Panc1 (cell line): ENCODE measurements around the gene STARD5.
"Not testable (repeated sequence)": the region's sequence is repeated elsewhere in the genome, so short reads cannot be mapped to it uniquely, and the experiment has no call there.

Source experiments
- POLR2AphosphoS5 ChIP-seq: IDR thresholded peaks from 2 replicates; pipeline ENCODE4 v1.6.1; 2012; ENCODE audit warnings: mild to moderate bottlenecking, low read depth, low read length, moderate library complexity
- SIN3A ChIP-seq: IDR thresholded peaks from 2 replicates; pipeline ENCODE4 v1.6.1; 2012; ENCODE audit warnings: low read depth, mild to moderate bottlenecking, low read length, moderate library complexity, borderline replicate concordance; ENCODE audit not compliant: insufficient read depth
- TCF7L2 ChIP-seq: IDR thresholded peaks from 2 replicates; pipeline ENCODE4 v1.6.1; 2011; ENCODE audit warnings: mild to moderate bottlenecking, low read depth, low read length, inconsistent platforms
- TF ChIP-seq, protein P1 (sequence below): fragments of 450-650 bp; IDR thresholded peaks from 2 replicates; pipeline ENCODE4 v1.5.1; 2017; ENCODE audit warnings: mild to moderate bottlenecking

DNA sequence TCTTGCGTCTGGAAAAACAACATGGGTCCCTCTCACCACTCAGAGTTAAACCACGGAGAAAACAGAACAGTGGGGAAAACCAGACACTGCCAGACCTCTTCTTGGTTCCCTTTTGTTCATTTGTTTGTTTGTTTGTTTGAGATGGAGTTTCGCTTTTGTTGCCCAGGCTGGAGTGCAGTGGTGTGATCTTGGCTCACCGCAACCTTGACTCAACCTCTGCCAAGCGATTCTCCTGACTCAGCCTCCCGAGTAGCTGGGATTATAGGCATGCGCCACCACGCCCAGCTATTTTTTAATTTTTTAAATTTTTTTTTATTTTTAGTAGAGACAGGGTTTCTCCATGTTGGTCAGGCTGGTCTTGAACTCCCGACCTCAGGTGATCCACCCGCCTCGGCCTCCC is 24.8 kb upstream of the STARD5 start:
- TF ChIP-seq, protein P1, sequence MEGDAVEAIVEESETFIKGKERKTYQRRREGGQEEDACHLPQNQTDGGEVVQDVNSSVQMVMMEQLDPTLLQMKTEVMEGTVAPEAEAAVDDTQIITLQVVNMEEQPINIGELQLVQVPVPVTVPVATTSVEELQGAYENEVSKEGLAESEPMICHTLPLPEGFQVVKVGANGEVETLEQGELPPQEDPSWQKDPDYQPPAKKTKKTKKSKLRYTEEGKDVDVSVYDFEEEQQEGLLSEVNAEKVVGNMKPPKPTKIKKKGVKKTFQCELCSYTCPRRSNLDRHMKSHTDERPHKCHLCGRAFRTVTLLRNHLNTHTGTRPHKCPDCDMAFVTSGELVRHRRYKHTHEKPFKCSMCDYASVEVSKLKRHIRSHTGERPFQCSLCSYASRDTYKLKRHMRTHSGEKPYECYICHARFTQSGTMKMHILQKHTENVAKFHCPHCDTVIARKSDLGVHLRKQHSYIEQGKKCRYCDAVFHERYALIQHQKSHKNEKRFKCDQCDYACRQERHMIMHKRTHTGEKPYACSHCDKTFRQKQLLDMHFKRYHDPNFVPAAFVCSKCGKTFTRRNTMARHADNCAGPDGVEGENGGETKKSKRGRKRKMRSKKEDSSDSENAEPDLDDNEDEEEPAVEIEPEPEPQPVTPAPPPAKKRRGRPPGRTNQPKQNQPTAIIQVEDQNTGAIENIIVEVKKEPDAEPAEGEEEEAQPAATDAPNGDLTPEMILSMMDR: not testable (repeated sequence)
- TF ChIP-seq SIN3A, POLR2AphosphoS5, TCF7L2: not testable (repeated sequence)
